Right lobe of liver (tissue), 6 donors: ENCODE results near the gene TGFBR3. TPM values are rescaled to one million over a fixed set of nuclear protein-coding genes. Genes with fewer than 3 reads are reported as not detected.

Source experiments
- ATAC-seq, 4 donors: fragments of 200-7000 bp; cut with Tn5 transposase; one replicate each; pipeline ENCODE4 v1.9.1; 2020; ENCODE audit warnings: mild to moderate bottlenecking in 4 of 4, moderate library complexity in 4 of 4
- DNase-seq, 3 donors: peaks; one replicate each; pipeline ENCODE4 v3.0.0-alpha.2; 2020
- H3K27ac ChIP-seq, 3 donors: fragments of 200-600 bp; one replicate each; pipeline ENCODE4 v1.8.0; 2022
- H3K27me3 ChIP-seq, 2 donors: fragments of 200-600 bp; one replicate each; pipeline ENCODE4 v1.8.0; 2022
- H3K36me3 ChIP-seq, 4 donors: fragments of 200-600 bp; sonication (generic) in 1 of 4; one replicate each; pipeline versions ENCODE4 v1.5.1 to v1.8.0; 2017 to 2022; ENCODE audit warnings: control low read depth in 1 of 4
- H3K4me1 ChIP-seq, 4 donors: fragments of 200-600 bp; sonication (generic) in 1 of 4; one replicate each; pipeline versions ENCODE4 v1.5.1 to v1.8.0; 2017 to 2022; ENCODE audit warnings: control low read depth in 1 of 4
- H3K4me3 ChIP-seq, 3 donors: fragments of 200-600 bp; one replicate each; pipeline ENCODE4 v1.8.0; 2022
- H3K9me3 ChIP-seq, 4 donors: fragments of 200-600 bp; sonication (generic) in 1 of 4; one replicate each; pipeline versions ENCODE4 v1.5.1 to v1.8.0; 2017 to 2022; ENCODE audit warnings: control low read depth in 1 of 4
- CTCF ChIP-seq, 4 donors: fragments of 200-600 bp in 3 of 4; fragments of 450-650 bp in 1 of 4; IDR thresholded peaks; one replicate each; pipeline versions ENCODE4 v1.5.1 to v1.8.0; 2016 to 2022; ENCODE audit warnings: antibody characterized with exemption in 4 of 4, mild to moderate bottlenecking in 2 of 4
- POLR2A ChIP-seq: fragments of 450-650 bp; IDR thresholded peaks from one replicate; pipeline ENCODE4 v1.6.1; 2017; ENCODE audit warnings: antibody characterized with exemption, mild to moderate bottlenecking
- WGBS: methylation state at CpG from one replicate; pipeline ENCODE4 v1.1.6; 2018; ENCODE audit warnings: low coverage, low lambda C conversion rate; ENCODE audit not compliant: insufficient coverage; ENCODE audit errors: missing lambda C conversion rate; 5-methylcytosine and 5-hydroxymethylcytosine counted together
- intact Hi-C, 2 donors: fragments of 100-400 bp; cut with DNase I; formaldehyde crosslinking; loops; one replicate each; pipeline versions ENCODE4 v1.11.2 to v1.14.1; 2022
- total RNA-seq, 6 experiments: library from RNA; depleted of rRNA in 2 of 6; stranded (reverse); fragments of >200 nt in 2 of 6; fragmentation: NEBNext Ultra II Directional in 3 of 6; extraction: Animal tissue kit (Norgen Biotek cat#: 25700) in 3 of 6; gene quantifications; one replicate each; pipeline versions ENCODE4 v1.1.0 to v1.2.4, GENCODE V29; 2016 to 2023
- donor health status: DM: no; HTN: yes; CAD: no.
- donor health status: DM: no; HTN: no; CAD: no.
- donor health status: DM: no; HTN: no; CAD: no.
- donor health status: DM: no; HTN: yes; CAD: no.
- donor health status: DM: no; HTN: yes; CAD: no.

TGFBR3 gene
- total RNA-seq, 6 experiments from 2014 or later: 9.0 to 32.3 (median 18.1) TPM

- no peak overlapping the region for H3K4me3 ChIP-seq
- WGBS: 86% methylated on average over 2 of the region's 3 CpGs
- ATAC-seq (peak in 1 of 4 donors; percentile 20), DNase-seq (no peak)
- no peaks in the 10 kb centered on the region for H3K4me1 ChIP-seq
- H3K27me3 ChIP-seq: no peaks in the 10 kb centered on the region
- H3K9me3 ChIP-seq: no peaks in the 10 kb centered on the region
- peaks cover 0 to 30% (median 9%) of the 10 kb centered on the region in 4 donors for H3K36me3 ChIP-seq
- no peak overlapping the region for H3K27ac ChIP-seq
- intact Hi-C loops: no loop called here
- no peak for TF ChIP-seq CTCF (IDR thresholded peaks at IDR 0.05)
- no peak for TF ChIP-seq POLR2A
Observed at GRCh38 chr1:91707114-91707889, 178.6 kb downstream of the TGFBR3 start.

DNA sequence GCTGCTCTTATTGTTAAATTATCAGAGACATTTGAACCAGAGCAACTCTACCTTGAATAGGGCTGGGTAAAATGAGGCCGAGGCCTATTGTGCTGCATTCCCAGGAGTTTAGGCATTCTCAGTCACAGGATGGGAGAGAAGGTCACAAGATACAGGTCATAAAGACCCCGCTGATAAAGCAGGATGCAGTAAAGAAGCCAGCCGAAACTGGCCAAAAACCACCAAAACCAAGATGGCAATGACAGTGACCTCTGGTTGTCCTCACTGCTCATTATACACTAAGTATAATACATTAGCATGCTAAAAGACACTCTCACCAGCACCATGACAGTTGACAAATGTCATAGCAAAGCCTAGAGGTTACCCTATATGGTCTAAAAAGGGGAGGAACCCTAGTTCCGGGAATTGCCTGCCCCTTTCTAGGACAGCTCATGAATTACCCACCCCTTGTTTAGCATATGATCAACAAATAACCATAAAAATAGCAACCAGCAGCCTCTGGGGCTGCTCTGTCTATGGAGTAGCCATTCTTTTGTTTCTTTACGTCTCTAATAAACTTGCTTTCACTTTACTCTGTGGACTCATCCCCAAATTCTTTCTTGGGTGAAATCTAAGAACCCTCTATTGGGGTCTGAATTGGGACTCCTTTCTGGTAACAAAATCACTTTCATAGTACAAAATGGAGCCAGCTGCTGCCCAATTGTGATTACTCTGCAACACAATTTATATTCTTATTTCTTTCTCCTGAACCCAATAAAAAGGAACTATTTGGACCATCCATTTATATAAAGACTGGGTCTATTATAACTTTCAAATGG, 179.6 kb downstream of the TGFBR3 start:
- Histone ChIP-seq H3K4me1 (no peaks in the 10 kb centered on the region), H3K36me3 (peaks cover 0 to 23% (median 5%) of the 10 kb centered on the region in 4 donors), H3K4me3 (no peak overlapping the region), H3K27ac (no peak overlapping the region), H3K9me3 (no peaks in the 10 kb centered on the region), H3K27me3 (no peaks in the 10 kb centered on the region)
- intact Hi-C loops: no loop called here
- 87% methylated on average over 4 of the region's 5 CpGs for WGBS
- DNase-seq (no peak), ATAC-seq (no peak)
- TF ChIP-seq CTCF (IDR thresholded peaks at IDR 0.05): no peak
- TF ChIP-seq POLR2A: no peak

- TF ChIP-seq CTCF (IDR thresholded peaks at IDR 0.05) (no peak), POLR2A (no peak)
- H3K36me3 ChIP-seq: peaks cover 0 to 16% (median 5%) of the 10 kb centered on the region in 4 donors
- ATAC-seq (no peak), DNase-seq (no peak)
- intact Hi-C loops: no loop called here
- H3K4me1 ChIP-seq: no peaks in the 10 kb centered on the region
- no peak overlapping the region for H3K4me3 ChIP-seq
- H3K9me3 ChIP-seq: no peaks in the 10 kb centered on the region
- no peaks in the 10 kb centered on the region for H3K27me3 ChIP-seq
- 100% methylated on average over 1 of the region's 1 CpG for WGBS
- no peak overlapping the region for H3K27ac ChIP-seq
Observed at GRCh38 chr1:91704746-91705145, 181.2 kb downstream of the TGFBR3 start.

DNA sequence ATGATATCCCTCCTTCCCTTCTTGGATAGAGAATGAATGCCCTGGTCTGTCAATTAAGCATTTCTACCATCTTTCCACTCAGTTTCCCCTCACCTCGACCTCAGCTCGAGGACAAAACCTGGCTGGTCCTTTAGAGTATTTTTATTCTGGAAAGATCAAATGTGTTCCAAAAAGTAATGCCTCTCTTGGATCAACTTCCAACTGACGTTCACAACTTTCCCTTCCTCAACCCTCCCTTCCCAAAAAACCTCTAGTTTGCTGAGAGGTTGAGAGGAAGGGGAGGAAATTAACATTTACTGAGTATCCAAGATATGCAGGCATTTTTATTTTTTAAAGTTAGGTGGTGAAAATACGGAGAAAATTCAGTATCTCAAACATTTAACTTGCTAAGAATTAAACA, 182.9 kb downstream of the TGFBR3 start:
- H3K27me3 ChIP-seq: no peaks in the 10 kb centered on the region
- H3K9me3 ChIP-seq: no peaks in the 10 kb centered on the region
- H3K27ac ChIP-seq: no peak overlapping the region
- ATAC-seq (no peak), DNase-seq (no peak)
- intact Hi-C loops: no loop called here
- TF ChIP-seq CTCF (IDR thresholded peaks at IDR 0.05): no peak
- TF ChIP-seq POLR2A: no peak
- 78% methylated on average over 4 of the region's 4 CpGs for WGBS
- peaks cover 0 to 8% (median 5%) of the 10 kb centered on the region in 4 donors for H3K36me3 ChIP-seq
- H3K4me1 ChIP-seq: no peaks in the 10 kb centered on the region
- no peak overlapping the region for H3K4me3 ChIP-seq
